GM12878 (cell line): Measurements from ENCODE around the gene FOXP1. TPM values are rescaled to one million over a fixed set of nuclear protein-coding genes. Genes with fewer than 3 reads are reported as not detected.

Experiments
- ATAC-seq: fragments of 200-7000 bp; cut with Tn5 transposase; 3 replicates; pipeline ENCODE4 v1.9.1; 2020; ENCODE audit warnings: mild to moderate bottlenecking, moderate library complexity
- BruUV-seq: library from RNA; stranded (reverse); fragments of 400-500 nt; replicated peaks from 2 replicates; lab custom pipeline; 2021; lab: Mats Ljungman, UMichigan
- CTCF ChIA-PET: fragments of 300-600 bp; sonication (Branson Sonifier 250); formaldehyde crosslinking; extraction: SDS; loops from one replicate; lab custom pipeline; 2021; ENCODE audit warnings: inconsistent platforms; lab: Yijun Ruan, JAX
- POLR2A ChIA-PET: fragments of 350-600 bp; formaldehyde crosslinking; extraction: SDS; loops from one replicate; lab custom pipeline; 2021; ENCODE audit warnings: inconsistent platforms; lab: Charles Lee
- RAD21 ChIA-PET: fragments of 300-600 bp; sonication (Branson Sonifier 250); formaldehyde crosslinking; loops from one replicate; lab custom pipeline; 2023; ENCODE audit warnings: antibody characterized with exemption; ENCODE audit not compliant: unreplicated experiment; lab: Charles Lee
- SMC1A ChIA-PET: fragments of 300-600 bp; sonication (Branson Sonifier 250); formaldehyde crosslinking; loops from one replicate; lab custom pipeline; 2023; ENCODE audit not compliant: unreplicated experiment, uncharacterized antibody; lab: Charles Lee
- DNase-seq: peaks from one replicate; pipeline ENCODE4 v3.0.0-alpha.2; 2011; ENCODE audit warnings: low read depth, low spot score
- FAIRE-seq: peaks from 3 replicates; lab custom pipeline; 2011; peaks lifted over from hg19 to GRCh38; lab: Jason Lieb, UNC
- H2AFZ ChIP-seq: 2 replicates; pipeline ENCODE4 v1.6.0; 2011; ENCODE audit warnings: low read depth, low read length, control low read depth; ENCODE audit not compliant: control insufficient read depth
- H3K27ac ChIP-seq: 2 replicates; pipeline ENCODE4 v1.5.1; 2011; ENCODE audit warnings: control low read depth; ENCODE audit not compliant: control insufficient read depth, insufficient read depth
- H3K27me3 ChIP-seq, 2 experiments: replicated peaks in 1 of 2; 2 replicates each; pipeline versions ENCODE4 v1.6.0 to v1.6.1; 2011; ENCODE audit warnings: low read length in 1 of 2; ENCODE audit not compliant: control insufficient read depth in 2 of 2, insufficient read depth in 2 of 2
- H3K36me3 ChIP-seq, 2 experiments: 2 replicates each; pipeline ENCODE4 v1.5.1; 2011; ENCODE audit warnings: low read length in 1 of 2; ENCODE audit not compliant: control insufficient read depth in 2 of 2, insufficient read depth in 2 of 2
- H3K4me1 ChIP-seq: 2 replicates; pipeline ENCODE4 v1.6.1; 2011; ENCODE audit warnings: mild to moderate bottlenecking, low read length, moderate library complexity, mixed read lengths; ENCODE audit not compliant: control insufficient read depth, insufficient read depth
- H3K4me2 ChIP-seq: 2 replicates; pipeline ENCODE4 v1.6.0; 2011; ENCODE audit warnings: control low read depth; ENCODE audit not compliant: control insufficient read depth, insufficient read depth
- H3K4me3 ChIP-seq: fragments of 200-600 bp; sonication (generic); 2 replicates; pipeline ENCODE4 v1.5.1; 2016
- H3K79me2 ChIP-seq: 2 replicates; pipeline ENCODE4 v1.6.0; 2011; ENCODE audit warnings: low read length; ENCODE audit not compliant: control insufficient read depth, insufficient read depth
- H3K9ac ChIP-seq: 2 replicates; pipeline ENCODE4 v1.8.0; 2011; ENCODE audit warnings: low read length, control low read depth, mixed read lengths; ENCODE audit not compliant: control insufficient read depth, insufficient read depth
- H3K9me3 ChIP-seq: replicated peaks from 3 replicates; pipeline ENCODE4 v1.5.1; 2011; ENCODE audit warnings: mild to moderate bottlenecking, low read length; ENCODE audit not compliant: control insufficient read depth, insufficient read depth
- H4K20me1 ChIP-seq: 2 replicates; pipeline ENCODE4 v1.6.0; 2011; ENCODE audit not compliant: control insufficient read depth, insufficient read depth
- ETV6 ChIP-seq, 2 experiments: fragments of 450-650 bp in 1 of 2; IDR thresholded peaks in 1 of 2; conservative IDR thresholded peaks in 1 of 2; 2 replicates each; pipeline ENCODE4 v1.6.1; 2014; ENCODE audit warnings: antibody characterized with exemption in 1 of 2, borderline replicate concordance in 1 of 2, low read depth in 1 of 2, mild to moderate bottlenecking in 1 of 2, moderate library complexity in 1 of 2
- GATAD2B ChIP-seq: fragments of 450-650 bp; conservative IDR thresholded peaks from 2 replicates; pipeline ENCODE4 v1.6.1; 2017; ENCODE audit warnings: low read depth, mild to moderate bottlenecking, moderate library complexity
- HCFC1 ChIP-seq: fragments of 150-350 bp; IDR thresholded peaks from 2 replicates; pipeline ENCODE4 v1.6.1; 2014; ENCODE audit warnings: low read length
- MTA2 ChIP-seq: fragments of 450-650 bp; IDR thresholded peaks from 2 replicates; pipeline ENCODE4 v1.6.1; 2016; ENCODE audit warnings: low read depth, mild to moderate bottlenecking, moderate library complexity
- RELA ChIP-seq: fragments of 450-650 bp; IDR thresholded peaks from 2 replicates; pipeline ENCODE4 v1.8.0; 2014; ENCODE audit warnings: borderline replicate concordance; ENCODE audit not compliant: partially characterized antibody
- ZNF622 ChIP-seq: fragments of 450-650 bp; IDR thresholded peaks from 2 replicates; pipeline ENCODE4 v1.6.1; 2017; ENCODE audit warnings: mild to moderate bottlenecking, inconsistent platforms
- WGBS: methylation state at CpG from one replicate; pipeline ENCODE4 v1.1.6; 2016; ENCODE audit warnings: low lambda C conversion rate; ENCODE audit not compliant: insufficient replicate concordance, insufficient coverage; ENCODE audit errors: missing lambda C conversion rate; 5-methylcytosine and 5-hydroxymethylcytosine counted together
- in situ Hi-C: fragments of 300-500 bp; cut with MboI; formaldehyde crosslinking; loops from 9 replicates; pipeline ENCODE4 v1.14.3; 2018; ENCODE audit warnings: mixed read lengths
- intact Hi-C: fragments of 100-400 bp; cut with micrococcal nuclease; formaldehyde crosslinking; loops from one replicate; pipeline ENCODE4 v1.14.2; 2022; ENCODE audit not compliant: unreplicated experiment
- polyA plus RNA-seq, 11 experiments: library from polyadenylated mRNA; depleted of rRNA in 4 of 11; unstranded in 6 of 11; stranded (reverse) in 5 of 11; fragments of >200 nt; fragmentation: Nextera tagmentation in 4 of 11; fragmentation: Illumina TruSeq in 1 of 11; extraction: Ambion mirVana in 4 of 11; extraction: Trizol in 1 of 11; gene quantifications; 1 replicate in 1 of 11; 2 replicates in 10 of 11; pipeline versions ENCODE4 v1.2.1 to v1.2.3, GENCODE V29; 2011 to 2016; ENCODE audit warnings: inconsistent platforms in 2 of 11, missing spikeins in 2 of 11, low read depth in 1 of 11
- total RNA-seq, 4 experiments: library from RNA; depleted of rRNA in 3 of 4; stranded (reverse); fragments of >200 nt in 3 of 4; fragmentation: Illumina TruSeq in 1 of 4; extraction: Trizol in 1 of 4; gene quantifications; 2 replicates each; pipeline versions ENCODE4 v1.2.1 to v1.2.3, GENCODE V29; 2013 to 2021
- TF ChIP-seq, protein P1 (sequence below): fragments of 450-650 bp; IDR thresholded peaks from 2 replicates; pipeline ENCODE4 v1.6.1; 2018; ENCODE audit warnings: borderline replicate concordance, mild to moderate bottlenecking; ENCODE audit not compliant: partially characterized antibody
- TF ChIP-seq, protein P2 (sequence below): fragments of 450-650 bp; formaldehyde crosslinking; IDR thresholded peaks from 2 replicates; pipeline ENCODE4 v1.4.0; 2020; ENCODE audit warnings: mild to moderate bottlenecking, moderate library complexity

The FOXP1 gene
- total and polyA plus RNA-seq, 10 of the 15 experiments (the other 5 are each of a cell fraction or from before 2014, with no cell fraction given): 0.05 to 1.6 (median 0.20) TPM; not detected in 1

DNA sequence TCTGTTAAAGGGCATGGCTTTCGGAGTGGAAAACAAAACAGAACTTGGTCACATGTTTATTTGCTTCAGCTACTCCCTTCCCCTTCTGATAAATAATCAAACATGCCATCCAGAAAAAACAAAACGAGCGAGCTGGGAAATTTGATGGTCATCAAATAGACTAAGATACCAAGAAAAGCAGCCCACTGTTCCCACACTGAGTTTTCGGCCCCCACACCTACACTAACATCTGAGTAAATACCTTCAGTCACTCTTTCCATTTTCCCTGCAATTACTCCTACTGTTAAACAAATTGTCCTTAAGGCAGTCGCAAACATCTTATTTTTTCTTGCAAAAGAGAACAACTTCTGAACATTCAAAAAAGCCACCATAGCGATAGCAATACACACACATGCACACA lies 454.6 kb downstream of the FOXP1 start:
- in situ Hi-C loops: no loop called here
- ATAC-seq (no peak), FAIRE-seq (no peak), DNase-seq (no peak)
- Histone ChIP-seq H3K27ac (no peak overlapping the region), H3K27me3 (peaks cover 6 to 16% of the 10 kb centered on the region in 2 experiments; a peak in 2 of 4 replicates), H3K9ac (no peak overlapping the region), H3K4me3 (no peak overlapping the region), H3K4me1 (peaks cover 4% of the 10 kb centered on the region), H3K4me2 (no peak overlapping the region), H3K36me3 (no peaks in the 10 kb centered on the region), H3K79me2 (no peaks in the 10 kb centered on the region), H4K20me1 (no peaks in the 10 kb centered on the region), H2AFZ (no peak overlapping the region), H3K9me3 (no peaks in the 10 kb centered on the region; the same call in 2 of the 3 replicates)
- RAD21 ChIA-PET: no interaction called here
- BruUV-seq: no TSS peak
- TF ChIP-seq ETV6 (conservative IDR thresholded peaks at IDR 0.05 in 1 of 2, IDR thresholded peaks at IDR 0.05 in 1 of 2; ENCODE audit: borderline replicate concordance in 1 of 2, low read depth in 1 of 2): no peak
- no peak for TF ChIP-seq MTA2
- no peak for TF ChIP-seq GATAD2B
- TF ChIP-seq, protein P1, sequence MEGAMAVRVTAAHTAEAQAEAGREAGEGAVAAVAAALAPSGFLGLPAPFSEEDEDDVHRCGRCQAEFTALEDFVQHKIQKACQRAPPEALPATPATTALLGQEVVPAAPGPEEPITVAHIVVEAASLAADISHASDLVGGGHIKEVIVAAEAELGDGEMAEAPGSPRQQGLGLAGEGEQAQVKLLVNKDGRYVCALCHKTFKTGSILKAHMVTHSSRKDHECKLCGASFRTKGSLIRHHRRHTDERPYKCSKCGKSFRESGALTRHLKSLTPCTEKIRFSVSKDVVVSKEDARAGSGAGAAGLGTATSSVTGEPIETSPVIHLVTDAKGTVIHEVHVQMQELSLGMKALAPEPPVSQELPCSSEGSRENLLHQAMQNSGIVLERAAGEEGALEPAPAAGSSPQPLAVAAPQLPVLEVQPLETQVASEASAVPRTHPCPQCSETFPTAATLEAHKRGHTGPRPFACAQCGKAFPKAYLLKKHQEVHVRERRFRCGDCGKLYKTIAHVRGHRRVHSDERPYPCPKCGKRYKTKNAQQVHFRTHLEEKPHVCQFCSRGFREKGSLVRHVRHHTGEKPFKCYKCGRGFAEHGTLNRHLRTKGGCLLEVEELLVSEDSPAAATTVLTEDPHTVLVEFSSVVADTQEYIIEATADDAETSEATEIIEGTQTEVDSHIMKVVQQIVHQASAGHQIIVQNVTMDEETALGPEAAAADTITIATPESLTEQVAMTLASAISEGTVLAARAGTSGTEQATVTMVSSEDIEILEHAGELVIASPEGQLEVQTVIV: no peak
- intact Hi-C loops: no loop called here
- SMC1A ChIA-PET: no interaction called here
- CTCF ChIA-PET: no interaction called here
- 19% methylated on average over 6 of the region's 6 CpGs for WGBS
- POLR2A ChIA-PET: no interaction called here

DNA sequence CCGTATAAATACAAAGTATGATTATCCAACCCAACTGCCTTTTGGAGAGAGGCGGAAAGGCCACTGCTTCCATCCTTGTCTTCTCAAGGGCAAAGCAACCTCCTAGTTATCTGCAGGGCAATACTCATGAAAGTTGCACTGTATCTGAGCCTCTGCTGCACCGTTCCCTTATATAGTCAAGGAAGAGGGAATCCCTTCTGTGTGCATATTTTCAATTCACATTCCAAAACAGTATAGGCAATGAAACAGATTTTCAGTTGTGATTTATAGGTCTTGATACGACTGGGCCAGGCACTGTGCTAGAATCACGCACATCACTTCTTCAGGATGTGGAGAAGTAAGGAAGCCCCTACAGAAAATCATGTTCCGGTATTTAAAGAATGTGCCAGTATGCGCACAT lies 455.7 kb downstream of the FOXP1 start:
- SMC1A ChIA-PET: no interaction called here
- no TSS peak for BruUV-seq
- Histone ChIP-seq H3K9ac (no peak overlapping the region), H3K9me3 (no peaks in the 10 kb centered on the region; the same call in 2 of the 3 replicates), H4K20me1 (no peaks in the 10 kb centered on the region), H3K27ac (no peak overlapping the region), H3K4me2 (no peak overlapping the region), H3K79me2 (no peaks in the 10 kb centered on the region), H2AFZ (no peak overlapping the region), H3K4me3 (no peak overlapping the region), H3K36me3 (no peaks in the 10 kb centered on the region), H3K27me3 (peaks cover 6 to 16% of the 10 kb centered on the region in 2 experiments; a peak in 2 of 4 replicates), H3K4me1 (peaks cover 4% of the 10 kb centered on the region)
- POLR2A ChIA-PET: no interaction called here
- FAIRE-seq: no peak
- intact Hi-C loops: no loop called here
- WGBS: 71% methylated on average over 7 of the region's 7 CpGs
- CTCF ChIA-PET: no interaction called here
- in situ Hi-C loops: no loop called here
- no peak for DNase-seq
- ATAC-seq: no peak
- RAD21 ChIA-PET: no interaction called here
- no peak for TF ChIP-seq ZNF622
- TF ChIP-seq, protein P2, sequence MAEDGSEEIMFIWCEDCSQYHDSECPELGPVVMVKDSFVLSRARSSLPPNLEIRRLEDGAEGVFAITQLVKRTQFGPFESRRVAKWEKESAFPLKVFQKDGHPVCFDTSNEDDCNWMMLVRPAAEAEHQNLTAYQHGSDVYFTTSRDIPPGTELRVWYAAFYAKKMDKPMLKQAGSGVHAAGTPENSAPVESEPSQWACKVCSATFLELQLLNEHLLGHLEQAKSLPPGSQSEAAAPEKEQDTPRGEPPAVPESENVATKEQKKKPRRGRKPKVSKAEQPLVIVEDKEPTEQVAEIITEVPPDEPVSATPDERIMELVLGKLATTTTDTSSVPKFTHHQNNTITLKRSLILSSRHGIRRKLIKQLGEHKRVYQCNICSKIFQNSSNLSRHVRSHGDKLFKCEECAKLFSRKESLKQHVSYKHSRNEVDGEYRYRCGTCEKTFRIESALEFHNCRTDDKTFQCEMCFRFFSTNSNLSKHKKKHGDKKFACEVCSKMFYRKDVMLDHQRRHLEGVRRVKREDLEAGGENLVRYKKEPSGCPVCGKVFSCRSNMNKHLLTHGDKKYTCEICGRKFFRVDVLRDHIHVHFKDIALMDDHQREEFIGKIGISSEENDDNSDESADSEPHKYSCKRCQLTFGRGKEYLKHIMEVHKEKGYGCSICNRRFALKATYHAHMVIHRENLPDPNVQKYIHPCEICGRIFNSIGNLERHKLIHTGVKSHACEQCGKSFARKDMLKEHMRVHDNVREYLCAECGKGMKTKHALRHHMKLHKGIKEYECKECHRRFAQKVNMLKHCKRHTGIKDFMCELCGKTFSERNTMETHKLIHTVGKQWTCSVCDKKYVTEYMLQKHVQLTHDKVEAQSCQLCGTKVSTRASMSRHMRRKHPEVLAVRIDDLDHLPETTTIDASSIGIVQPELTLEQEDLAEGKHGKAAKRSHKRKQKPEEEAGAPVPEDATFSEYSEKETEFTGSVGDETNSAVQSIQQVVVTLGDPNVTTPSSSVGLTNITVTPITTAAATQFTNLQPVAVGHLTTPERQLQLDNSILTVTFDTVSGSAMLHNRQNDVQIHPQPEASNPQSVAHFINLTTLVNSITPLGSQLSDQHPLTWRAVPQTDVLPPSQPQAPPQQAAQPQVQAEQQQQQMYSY (CRISPR knock-in tag): no peak
- TF ChIP-seq HCFC1: no peak
- TF ChIP-seq RELA: no peak
